ENCODE data around the gene CFAP77.
A peak's percentile ranks its signal among the peaks of the same experiment; 100 is the strongest.
"Not testable (repeated sequence)": the region's sequence is repeated elsewhere in the genome, so short reads cannot be mapped to it uniquely, and the experiment has no call there.

The CFAP77 gene

GRCh38 chr9:132409828-132410528, at the start of gene CFAP77:
Gene CFAP77, plus strand, starts transcription at chr9:132410211. Its CDS starts 61 bp downstream, at chr9:132410272.
- DNase-seq, result peak; percentile 62

GRCh38 chr9:132364068-132364467, 45.9 kb upstream of the CFAP77 start:
- DNase-seq, result no peak

GRCh38 chr9:132365986-132366385, 44.0 kb upstream of the CFAP77 start:
- no peak for DNase-seq

GRCh38 chr9:132366481-132366880, 43.5 kb upstream of the CFAP77 start:
- no peak for DNase-seq

- DNase-seq, result no peak
These were observed 42.2 kb upstream of the CFAP77 start for GRCh38 chr9:132367613-132368313.

- no peak for DNase-seq
These were observed 40.6 kb upstream of the CFAP77 start for GRCh38 chr9:132369421-132369820.

GRCh38 chr9:132370592-132370991, 39.4 kb upstream of the CFAP77 start:
- no peak for DNase-seq

- DNase-seq, result no peak
These were observed 37.6 kb upstream of the CFAP77 start for GRCh38 chr9:132372177-132373095.

GRCh38 chr9:132377769-132378168, 32.2 kb upstream of the CFAP77 start:
- DNase-seq, result not testable (repeated sequence)

GRCh38 chr9:132378416-132378815, 31.6 kb upstream of the CFAP77 start:
- not testable (repeated sequence) for DNase-seq

- DNase-seq, result no peak
These were observed 28.0 kb upstream of the CFAP77 start for GRCh38 chr9:132381966-132382541.

GRCh38 chr9:132383462-132383883, 26.5 kb upstream of the CFAP77 start:
- no peak for DNase-seq

- no peak for DNase-seq
These were observed 25.6 kb upstream of the CFAP77 start for GRCh38 chr9:132384376-132384775.

- DNase-seq, result no peak
These were observed 22.9 kb upstream of the CFAP77 start for GRCh38 chr9:132387133-132387532.

GRCh38 chr9:132390966-132391365, 19.0 kb upstream of the CFAP77 start:
- no peak for DNase-seq

- DNase-seq, result no peak
These were observed 18.6 kb upstream of the CFAP77 start for GRCh38 chr9:132391449-132391848.

- DNase-seq, result no peak
These were observed 14.5 kb upstream of the CFAP77 start for GRCh38 chr9:132395560-132395959.

- no peak for DNase-seq
These were observed 8.2 kb upstream of the CFAP77 start for GRCh38 chr9:132401824-132402223.

GRCh38 chr9:132404228-132404881, 5.7 kb upstream of the CFAP77 start:
- DNase-seq, result no peak

- peak; percentile 89 for DNase-seq
These were observed 3.4 kb upstream of the CFAP77 start, which contains the start of gene TTF1 for GRCh38 chr9:132406554-132407122. Gene TTF1, minus strand, starts transcription at chr9:132406840. Its CDS starts 4,019 bp downstream, at chr9:132402821.

GRCh38 chr9:132407196-132407595, 2.8 kb upstream of the CFAP77 start:
- no peak for DNase-seq

GRCh38 chr9:132408521-132408920, 1.5 kb upstream of the CFAP77 start:
- no peak for DNase-seq
